GM19452 (cell line): Measurements from ENCODE around the gene FHOD1.

Source experiments
- ATAC-seq: cut with Tn5 transposase; IDR thresholded peaks from one replicate; pipeline ENCODE4 v1.9.1; 2021; ENCODE audit not compliant: unreplicated experiment

FHOD1 gene

DNA sequence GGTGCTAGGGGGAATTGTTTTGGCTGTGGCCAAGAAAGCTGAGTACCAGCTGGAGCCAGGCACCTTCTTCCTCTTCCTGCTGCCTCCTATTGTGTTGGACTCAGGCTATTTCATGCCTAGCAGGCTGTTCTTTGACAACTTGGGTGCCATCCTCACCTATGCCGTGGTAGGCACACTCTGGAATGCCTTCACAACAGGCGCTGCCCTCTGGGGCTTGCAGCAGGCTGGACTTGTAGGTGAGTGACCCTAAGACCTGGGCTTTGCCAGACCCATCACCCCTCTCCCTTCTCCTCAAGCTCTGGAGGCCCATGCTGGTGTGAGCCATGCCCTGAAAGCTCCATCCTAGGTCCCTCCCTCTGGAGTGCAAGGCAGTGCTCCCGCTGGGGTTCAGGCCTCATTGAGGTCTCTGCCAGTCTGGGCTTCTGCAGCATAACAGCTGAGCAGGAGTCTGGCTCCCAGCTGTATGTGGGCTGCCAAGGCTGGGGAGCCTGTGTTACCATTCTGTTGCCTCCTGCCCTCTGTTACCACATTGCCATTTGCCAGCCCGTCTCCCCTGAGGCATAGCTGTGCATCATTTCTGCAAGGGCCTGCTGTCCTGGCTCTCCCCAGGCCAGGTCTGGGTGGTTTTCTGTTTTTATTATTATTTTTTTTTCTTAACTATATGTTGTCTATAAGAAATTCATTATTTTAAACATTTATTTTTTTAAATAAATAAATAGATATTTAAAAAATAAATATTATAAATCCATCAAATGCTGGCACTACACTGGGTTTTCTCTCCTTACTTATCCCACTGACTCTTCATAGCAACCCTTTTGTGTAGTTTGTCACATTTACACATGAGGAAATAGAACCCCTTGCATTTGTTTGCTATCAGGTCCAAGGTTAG, 5.6 kb upstream of the FHOD1 start:
- ATAC-seq, result no peak

DNA sequence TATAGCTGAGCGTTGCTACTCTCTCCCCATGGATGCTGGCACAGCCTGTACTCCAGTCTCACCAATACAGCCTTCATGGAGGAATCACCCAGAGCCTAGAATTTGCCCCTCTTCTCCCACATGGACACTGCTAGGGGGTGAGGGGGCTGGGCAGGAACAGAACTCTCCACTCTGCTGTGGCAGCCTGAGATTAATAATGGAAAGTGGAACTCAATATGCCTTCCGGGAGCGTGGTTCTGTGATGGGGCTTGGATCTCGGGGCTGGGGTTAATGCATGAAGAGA, 2.7 kb upstream of the FHOD1 start:
- ATAC-seq, result no peak

DNA sequence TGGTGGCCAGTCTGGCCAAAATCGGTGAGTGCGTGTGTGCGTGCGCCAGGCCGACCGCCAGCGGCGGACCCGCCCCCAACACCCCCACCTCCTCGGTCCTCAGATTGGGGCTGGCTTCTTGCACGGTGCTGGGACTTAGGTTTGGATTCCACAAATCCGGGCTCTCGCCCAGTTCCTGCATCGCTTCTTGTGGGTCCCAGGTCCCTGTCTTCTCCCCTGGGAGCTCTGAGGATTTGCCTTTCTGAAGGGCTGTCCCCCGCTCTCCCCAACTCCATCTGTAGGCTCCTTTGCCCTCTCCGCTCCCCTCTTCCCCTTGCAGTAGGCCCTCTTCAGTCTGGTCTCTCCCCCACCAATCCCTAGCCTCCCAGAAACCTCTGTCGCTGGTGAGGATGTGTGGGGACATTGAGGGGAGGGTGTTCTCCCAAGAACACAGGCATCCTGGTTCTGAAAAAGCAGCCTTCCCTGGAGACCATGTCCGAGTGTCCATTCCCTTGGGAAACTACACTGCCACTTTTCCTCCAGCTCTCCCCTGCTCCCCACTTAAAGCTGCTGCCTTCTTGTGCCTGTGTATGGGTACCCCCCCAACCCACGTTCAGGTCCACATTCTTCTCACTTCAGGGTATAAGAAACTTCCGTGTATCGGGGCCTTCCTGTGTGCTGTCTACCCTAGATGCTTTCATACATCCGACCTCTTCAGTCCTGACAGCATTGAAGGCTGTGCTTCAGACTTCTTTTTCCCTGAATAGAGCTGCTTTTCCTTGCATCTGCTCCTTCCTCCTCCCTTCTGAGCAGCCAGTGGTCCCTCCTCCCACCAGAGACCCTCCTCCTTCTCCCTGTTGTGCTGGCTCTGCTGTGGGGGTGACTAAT, 2.1 kb upstream of the FHOD1 start:
- ATAC-seq, result no peak

DNA sequence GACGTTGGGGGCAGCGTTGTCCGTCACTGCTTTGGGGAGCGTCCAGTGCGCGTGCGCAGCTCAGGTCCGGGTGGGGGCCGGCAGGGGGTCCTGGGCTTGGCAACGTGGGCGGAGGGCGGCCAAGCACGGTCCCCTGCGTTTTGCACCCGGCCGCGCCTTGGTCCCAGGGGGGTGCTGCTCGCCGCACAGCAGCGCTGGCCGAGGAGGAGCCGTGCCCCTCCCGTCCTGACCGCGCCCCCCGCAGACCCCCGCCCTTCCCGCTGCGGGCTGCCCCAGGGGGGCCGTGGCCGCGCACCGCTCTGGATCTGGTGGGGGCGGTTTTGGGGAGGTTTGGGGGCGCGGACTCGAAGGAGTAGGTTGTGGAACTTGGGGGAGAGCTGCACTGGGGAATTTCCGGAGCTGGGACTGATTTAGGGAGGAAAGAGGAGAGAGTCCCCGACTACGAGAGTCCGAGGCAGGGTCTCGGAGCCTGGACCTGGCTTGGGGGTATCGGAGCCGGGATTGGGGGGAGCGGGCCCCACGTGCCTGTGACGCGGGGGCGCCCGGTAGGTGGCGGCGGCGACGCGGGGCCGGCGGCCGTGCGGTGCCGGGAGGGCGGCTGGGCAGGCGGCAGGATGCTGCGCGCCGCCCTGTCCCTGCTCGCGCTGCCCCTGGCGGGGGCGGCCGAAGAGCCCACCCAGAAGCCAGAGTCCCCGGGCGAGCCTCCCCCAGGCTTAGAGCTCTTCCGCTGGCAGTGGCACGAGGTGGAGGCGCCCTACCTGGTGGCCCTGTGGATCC, 1.3 kb upstream of the FHOD1 start, which contains the start of gene SLC9A5:
Gene SLC9A5, plus strand, starts transcription at position 579 of the 777 bp plus-strand sequence. Its CDS starts 36 bp downstream, at position 615.
- ATAC-seq, result no peak

DNA sequence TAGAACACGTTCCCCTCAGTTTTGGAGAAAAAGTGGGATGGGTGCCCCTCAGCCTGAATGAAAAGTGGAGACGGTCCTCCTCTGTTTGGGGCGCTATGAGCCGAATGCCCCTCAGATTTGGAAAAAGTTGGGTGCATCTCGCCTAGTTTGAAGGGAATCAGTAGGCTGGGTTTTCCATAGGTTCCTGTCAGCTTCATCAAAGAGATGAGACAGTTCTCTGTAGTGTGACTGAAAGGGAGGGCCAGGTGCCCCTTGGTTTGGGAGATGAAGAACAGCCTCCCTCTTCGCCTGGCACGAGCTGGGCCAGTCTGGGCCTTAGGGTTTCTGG, 756 bp upstream of the FHOD1 start:
- ATAC-seq, result no peak

DNA sequence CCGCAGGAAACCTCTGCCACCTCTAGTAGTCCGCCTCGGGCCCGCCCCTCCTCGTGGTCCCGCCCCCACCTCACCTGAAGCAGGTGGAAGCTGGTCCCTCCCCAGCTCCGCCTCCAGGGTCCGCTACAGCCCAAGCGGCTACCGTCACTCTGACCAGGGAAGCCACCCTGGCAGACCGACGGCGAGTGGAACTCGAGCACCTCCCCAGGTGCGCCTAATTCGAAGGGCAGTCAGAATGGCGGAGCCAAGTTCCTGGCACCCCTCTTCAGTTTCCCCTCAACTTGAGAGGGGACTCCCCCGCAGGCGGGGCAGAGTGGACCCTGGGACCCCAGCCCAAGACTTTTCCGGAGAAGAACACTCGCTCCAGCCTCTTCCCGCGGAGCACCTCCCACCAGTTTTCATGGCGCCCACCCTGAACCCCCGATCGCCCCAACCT, 507 bp downstream of the FHOD1 start:
- no peak for ATAC-seq

DNA sequence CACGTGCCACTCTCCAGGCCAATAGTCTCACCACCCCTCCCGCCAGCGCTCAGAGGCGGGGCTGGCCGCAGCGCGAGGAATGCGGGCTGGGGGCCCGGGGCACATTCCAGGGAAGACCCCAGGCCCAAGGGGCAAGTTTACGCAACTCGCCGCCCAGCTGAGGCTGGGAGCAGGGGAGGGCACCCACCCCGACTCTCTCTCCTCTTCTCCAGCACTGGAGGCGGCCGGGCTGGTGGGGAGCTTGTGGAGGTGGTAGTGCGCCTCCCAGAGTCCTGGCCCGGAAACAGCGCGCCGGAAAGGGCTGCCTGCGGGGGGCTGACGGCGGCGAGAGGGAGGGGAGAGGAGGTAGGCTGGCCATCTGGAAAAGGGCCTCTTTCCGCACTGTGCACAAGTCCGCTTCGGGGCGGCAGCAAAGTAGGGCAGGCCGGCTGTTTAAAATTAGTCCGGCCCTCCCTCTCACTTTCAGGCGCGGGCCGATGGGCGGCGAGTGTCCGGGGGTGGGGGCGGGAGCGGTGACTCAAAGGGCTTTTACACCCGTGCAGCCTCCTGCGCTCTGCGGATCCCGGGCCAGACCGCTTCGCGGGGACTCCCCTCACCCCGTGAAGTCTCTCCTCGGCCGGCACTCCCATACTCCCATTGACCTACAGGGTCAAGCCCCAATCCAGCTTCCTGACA, 1.1 kb downstream of the FHOD1 start:
- no peak for ATAC-seq

DNA sequence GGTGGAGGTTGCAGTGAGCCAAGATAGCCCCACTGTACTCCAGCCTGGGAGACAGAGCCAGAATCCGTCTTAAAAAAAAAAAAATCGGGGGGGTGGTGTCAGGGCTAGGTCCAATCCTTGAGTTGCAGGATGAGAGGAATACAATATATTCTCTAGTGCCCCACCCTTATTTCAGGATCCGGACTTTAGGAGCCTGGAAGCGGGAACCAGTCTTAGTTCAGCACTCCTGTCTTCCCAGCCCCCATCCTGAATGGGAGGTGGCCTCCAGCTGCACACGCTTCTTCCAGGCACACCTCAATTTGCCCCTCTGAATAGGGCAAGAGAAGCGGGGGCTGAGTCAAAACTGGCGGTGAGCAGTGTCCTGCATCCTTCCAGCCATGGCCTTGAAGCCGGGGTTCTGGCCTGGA, 1.6 kb downstream of the FHOD1 start:
- no peak for ATAC-seq

DNA sequence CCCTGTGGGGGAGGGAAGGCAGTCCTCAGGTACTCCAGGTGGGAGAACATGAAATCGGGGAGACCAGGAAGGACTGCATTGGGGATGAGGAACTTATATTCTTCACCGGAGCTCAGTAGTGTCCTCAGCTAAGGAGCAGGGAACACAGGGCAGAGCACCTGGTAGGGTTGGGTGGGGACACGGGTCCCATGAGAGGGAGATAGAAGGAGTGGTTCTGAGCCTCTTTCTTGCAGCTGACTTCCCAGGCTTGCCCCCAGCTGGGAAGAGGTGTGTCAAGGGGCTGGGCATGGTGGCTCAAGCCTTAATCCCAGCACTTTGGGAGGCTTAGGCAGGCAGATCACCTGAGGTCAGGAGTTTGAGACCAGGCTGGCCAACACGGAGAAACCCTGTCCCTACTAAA, 2.1 kb downstream of the FHOD1 start:
- no peak for ATAC-seq

DNA sequence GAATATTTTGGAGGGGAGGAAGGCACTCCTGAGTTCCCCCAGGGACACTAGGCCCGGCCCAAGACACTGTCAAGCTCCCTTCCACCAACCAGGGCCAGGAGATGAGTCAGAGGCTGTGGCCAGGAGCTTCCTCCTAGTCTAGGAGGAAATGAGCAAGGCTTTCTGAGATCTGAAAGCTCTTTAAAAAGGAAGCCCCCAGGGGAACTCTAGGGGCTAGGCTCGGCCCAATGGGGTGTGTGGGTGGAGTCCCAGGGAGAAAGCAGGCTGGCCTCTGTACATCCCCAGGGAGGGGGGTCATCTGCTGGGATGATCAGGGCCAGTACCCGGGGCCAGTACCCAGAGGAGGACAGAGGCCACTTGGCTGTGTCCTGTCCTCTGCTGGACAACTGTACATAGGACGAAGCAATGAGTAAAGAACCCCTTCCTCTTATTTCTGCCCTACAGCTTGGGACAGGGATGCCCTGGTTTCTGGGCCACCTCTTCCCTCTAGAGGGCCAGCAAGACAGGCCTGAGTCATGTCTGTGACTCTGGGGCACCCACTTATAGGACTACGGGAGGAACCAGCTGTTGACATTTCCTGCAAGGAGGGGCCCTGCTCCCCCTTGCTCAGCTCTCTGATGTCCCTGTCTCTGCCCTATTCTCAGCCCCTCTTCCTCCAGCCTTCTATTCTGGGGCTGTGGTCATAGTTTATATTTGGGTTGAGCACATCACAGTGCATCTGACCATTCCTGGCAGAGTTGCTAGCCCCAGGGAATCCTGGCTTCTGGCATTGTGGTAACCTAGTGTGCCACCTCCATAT, 2.7 kb downstream of the FHOD1 start:
- ATAC-seq, result peak; percentile 57

DNA sequence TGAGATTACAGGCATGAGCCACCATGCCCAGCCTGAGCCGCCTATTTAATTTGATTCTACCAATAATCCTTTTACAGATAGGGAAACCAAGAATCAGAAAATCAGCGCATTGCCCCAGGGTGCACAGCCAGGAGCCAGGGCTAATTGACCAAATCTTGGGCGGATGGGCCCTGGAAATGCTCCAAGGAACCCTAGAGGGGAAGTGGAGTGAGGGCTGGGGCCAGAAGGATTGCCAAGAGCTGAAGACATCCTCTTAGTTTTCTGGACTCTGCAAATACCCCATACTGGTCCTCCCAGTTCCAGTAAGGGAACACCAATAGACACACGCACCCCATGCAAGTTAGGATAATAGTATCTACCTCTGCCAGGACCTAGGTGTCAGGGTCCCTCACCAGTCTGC, 3.8 kb downstream of the FHOD1 start:
- no peak for ATAC-seq

DNA sequence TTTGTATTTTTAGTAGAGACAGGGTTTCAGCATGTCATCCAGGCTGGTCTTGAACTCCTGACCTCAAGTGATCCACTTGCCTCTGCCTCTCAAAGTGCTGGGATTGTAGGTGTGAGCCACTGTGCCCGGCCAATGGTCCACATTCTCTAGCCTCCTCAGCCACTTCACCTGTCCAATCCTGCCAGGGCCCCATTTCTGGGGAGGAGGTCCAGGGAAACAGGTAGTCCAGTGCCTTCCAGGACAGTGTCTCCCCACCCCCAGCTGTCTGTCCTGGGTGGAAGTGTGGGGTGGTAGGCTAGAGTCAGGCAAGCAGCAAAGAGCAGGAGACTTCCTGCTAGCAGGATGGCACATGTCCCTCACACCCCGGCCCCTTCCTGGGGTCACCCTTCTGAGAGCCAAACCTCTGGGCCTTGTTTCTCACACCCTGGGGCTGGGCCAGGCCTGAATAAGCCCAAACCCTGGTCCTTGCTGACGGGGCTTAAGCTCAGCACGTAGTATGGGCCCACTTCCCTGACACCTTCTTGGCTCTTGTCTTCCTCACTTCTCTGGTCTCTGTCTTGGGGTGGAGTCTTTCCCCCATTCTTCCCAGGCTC, 5.0 kb downstream of the FHOD1 start:
- ATAC-seq, result no peak

DNA sequence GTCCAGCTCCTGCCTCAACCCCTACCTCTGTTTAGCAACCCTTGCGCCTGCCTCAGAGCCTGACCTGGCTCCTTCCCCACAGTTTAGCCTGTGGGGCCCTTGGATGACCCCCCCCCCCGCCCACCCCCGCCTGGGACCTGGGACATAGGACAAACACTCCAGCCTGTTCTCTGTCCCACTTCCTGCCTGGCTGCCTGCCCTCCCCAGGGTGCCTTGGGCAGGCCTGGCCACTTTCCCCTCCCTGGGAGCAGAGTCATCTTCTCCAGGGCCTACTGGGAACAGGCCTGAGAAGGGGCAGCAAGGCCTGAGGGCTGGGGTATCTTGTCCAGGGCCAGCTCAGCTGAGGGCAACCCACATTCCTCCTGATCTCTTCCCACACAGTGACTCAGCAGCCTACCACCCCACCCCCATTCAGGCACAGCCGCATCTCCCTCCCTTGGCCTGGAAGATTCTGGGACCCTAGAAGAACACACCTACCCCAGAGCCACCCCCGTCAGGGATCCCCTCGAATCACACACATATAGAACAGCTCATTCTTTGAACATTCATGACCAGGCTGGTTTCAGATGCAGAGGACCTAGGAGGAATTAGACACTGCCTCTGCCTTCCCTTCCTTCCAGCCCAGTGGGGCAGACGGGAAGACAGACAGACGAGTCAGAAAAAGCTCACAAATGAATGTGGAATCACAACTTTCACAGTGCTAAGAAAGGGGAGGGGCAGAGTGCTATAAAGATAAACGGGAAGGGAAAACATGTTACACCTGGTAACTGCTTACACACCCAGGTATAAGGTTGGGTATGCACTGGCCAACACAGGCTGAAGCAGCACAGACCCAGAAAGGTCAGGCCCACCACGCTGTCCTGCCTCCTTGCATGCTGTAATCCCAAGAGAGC, 6.0 kb downstream of the FHOD1 start:
- no peak for ATAC-seq

DNA sequence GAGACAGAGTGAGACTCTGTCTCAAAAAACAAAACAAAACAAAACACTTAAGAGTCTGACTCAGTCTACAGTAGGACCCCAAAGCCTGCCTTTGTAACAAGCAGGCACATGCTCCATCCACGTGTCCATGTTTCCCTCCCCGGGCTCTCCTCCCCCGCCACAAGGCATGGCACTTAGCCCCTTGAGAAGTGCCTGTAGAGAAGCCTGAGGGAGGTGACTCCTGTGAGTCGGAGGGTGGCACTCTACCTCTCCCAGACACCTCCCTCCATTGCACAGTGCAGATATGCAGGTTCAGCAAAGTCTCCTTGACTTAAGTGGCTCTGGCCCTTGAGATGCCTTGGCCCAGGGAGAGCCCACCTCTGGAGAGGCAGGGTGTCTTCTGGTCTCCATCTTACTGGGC, 6.8 kb downstream of the FHOD1 start:
- no peak for ATAC-seq

DNA sequence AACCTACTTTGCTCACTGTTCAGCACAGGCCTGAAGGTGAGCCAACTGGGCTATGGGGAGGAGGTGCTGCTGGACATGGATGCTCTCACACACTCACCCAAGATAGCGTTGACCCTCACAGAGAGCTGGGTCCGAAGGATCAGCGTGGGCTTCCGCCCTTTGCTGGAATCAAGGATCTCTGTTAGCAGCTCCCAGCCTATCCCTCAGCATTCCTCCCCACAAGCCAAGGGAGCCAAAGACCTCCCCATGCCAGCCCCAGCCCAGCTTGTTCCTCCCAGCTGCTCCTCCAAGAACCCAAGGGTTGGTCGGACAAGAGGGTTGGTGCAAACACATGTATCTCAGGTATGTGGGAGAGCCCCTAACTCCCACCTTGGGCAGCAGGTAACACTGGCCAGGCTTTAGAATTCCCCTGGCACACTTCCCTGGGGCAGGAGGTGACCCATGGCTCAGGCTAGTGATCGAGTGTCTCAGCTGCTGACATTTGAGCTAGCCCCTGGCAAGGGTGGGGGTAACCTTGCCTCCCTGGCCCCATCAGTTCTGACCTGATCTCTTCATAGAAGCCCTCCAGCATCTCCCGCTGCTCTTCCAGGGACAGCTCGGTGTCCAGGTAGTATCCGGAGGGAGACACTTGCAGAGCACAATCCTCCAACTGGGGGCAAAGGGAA, 8.3 kb downstream of the FHOD1 start:
- no peak for ATAC-seq

DNA sequence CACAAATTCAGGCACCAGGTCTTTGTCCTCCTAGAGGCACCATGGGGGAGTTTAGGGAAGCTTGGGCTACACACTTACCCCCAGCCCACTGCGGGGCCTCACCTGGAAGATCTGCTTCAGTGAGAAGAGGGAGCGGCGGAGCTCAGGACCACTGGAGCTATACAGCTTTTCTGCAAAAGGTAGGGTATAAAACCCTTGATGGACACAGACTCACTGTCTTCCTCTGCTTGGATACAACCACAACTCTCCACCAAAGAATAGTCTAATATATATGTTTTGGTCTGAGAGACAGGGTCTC, 9.1 kb downstream of the FHOD1 start:
- ATAC-seq, result no peak

DNA sequence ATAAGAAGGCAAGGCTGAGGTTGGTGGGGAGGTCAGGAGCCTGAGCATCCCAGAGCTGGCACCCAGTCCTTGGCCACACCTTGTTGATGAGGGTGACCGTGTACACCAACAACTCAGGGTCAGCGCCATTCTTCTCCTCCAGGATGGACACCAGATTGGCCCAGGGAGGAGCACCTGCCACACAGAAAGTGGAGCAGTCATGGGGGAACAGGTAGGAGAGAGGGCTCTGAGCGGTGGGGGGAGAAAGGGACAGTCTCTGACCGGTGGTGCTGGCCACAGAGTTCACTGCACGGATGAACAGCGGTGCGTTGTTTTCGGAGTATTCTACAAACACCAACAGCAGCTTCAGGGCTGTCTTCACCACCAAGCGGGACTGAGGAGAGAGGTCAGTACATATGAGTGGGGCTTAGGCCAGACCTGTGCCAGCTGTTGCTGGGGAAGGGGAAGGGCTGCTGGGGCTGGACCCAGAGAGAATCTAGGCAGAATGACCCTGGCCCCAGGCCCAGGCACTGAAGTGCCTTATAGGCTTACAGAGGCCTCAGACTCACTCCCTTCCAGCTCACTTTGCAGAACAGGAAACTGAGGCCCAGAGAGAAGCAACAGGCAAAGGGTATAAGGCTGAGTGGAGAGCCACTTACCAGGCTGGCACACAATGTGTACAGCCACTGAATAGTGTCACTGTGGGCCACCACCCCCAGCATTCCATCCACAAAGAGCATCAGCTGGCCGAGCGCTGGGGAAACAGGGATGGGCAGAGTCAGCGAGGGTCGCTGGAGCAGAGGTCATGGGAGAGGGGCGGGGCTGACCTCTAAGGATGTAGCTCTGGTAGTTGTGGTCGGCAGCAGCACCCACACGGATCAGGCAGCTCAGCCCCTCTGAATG, 9.6 kb downstream of the FHOD1 start:
- ATAC-seq, result no peak
